ENCODE results near the gene RFTN1. TPM values are rescaled to one million over a fixed set of nuclear protein-coding genes. Genes with fewer than 3 reads are reported as not detected.

Gene RFTN1
- total and polyA plus RNA-seq, 4 donors, result 4.4 to 20.4 (median 11.9) TPM

DNA sequence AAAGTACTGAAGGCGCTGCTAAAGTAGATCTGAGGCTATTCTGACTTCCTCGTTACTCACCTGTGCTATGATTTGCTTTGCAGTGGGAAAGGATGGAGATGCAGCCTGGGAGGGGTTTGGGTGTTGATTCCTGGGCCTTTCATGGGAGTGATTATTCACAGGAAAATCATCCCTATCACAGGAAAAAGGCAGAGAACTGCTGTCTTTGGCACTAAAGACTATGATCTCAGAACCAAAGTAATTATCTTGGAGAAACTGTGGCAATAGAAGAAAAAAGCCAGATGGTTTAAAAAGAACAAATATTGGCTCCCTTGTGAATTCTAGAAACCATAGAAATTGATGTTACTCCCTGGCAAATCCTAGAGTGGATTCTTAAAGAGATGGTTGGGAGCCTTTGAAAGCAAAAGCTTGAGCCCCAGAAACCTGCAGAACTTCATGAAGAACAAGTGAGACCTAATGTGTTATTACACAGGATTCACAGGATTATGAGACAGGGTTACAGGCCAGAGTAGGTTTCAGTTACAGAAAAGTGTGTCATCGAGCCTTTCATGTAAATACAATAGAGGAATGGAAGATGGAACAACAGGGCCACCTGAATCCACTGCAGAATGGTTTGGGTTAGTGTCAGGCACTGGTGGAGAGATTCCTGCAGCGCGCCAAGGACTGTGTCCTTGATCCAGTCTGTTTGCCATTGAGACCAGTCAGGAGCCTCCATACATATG, 162.7 kb downstream of the RFTN1 start:
- WGBS, result 93% methylated on average over 5 of the region's 5 CpGs
- Histone ChIP-seq H3K9me3 (ENCODE audit: control insufficient read depth in 4 of 4, low read length in 3 of 4) (no peaks in the 10 kb centered on the region), H3K4me3 (ENCODE audit: low read depth in 1 of 3, low read length in 3 of 3) (no peak overlapping the region), H3K27ac (ENCODE audit: low read depth in 1 of 2, low read length in 2 of 2) (no peak overlapping the region), H3K27me3 (ENCODE audit: control insufficient read depth in 4 of 4, insufficient read depth in 4 of 4, low read length in 3 of 4) (no peaks in the 10 kb centered on the region), H3K4me1 (ENCODE audit: control insufficient read depth in 4 of 4, insufficient read depth in 4 of 4, low read length in 3 of 4) (no peaks in the 10 kb centered on the region), H3K9ac (ENCODE audit: low read depth in 1 of 2, low read length in 2 of 2) (no peak overlapping the region), H3K36me3 (ENCODE audit: control insufficient read depth in 4 of 4, insufficient read depth in 3 of 4, low read depth in 1 of 4, low read length in 3 of 4) (peaks cover 0 to 23% (median 13%) of the 10 kb centered on the region in 4 donors)
- DNase-seq (ENCODE audit: low spot score), result no peak
- TF ChIP-seq YY1 (IDR thresholded peaks at IDR 0.05) (no peak), HNF4A (conservative IDR thresholded peaks at IDR 0.05) (no peak), RXRA (IDR thresholded peaks at IDR 0.05) (no peak), FOXA2 (IDR thresholded peaks at IDR 0.05) (no peak), HNF4G (IDR thresholded peaks at IDR 0.05) (no peak), GABPA (IDR thresholded peaks at IDR 0.05 in 1 of 2, conservative IDR thresholded peaks at IDR 0.05 in 1 of 2) (no peak), JUND (IDR thresholded peaks at IDR 0.05) (no peak), TAF1 (conservative IDR thresholded peaks at IDR 0.05) (no peak), RAD21 (IDR thresholded peaks at IDR 0.05) (no peak), EGR1 (IDR thresholded peaks at IDR 0.05; ENCODE audit: low read depth in 2 of 2) (no peak), NR2F2 (IDR thresholded peaks at IDR 0.05) (no peak)
- TF ChIP-seq, protein P1, sequence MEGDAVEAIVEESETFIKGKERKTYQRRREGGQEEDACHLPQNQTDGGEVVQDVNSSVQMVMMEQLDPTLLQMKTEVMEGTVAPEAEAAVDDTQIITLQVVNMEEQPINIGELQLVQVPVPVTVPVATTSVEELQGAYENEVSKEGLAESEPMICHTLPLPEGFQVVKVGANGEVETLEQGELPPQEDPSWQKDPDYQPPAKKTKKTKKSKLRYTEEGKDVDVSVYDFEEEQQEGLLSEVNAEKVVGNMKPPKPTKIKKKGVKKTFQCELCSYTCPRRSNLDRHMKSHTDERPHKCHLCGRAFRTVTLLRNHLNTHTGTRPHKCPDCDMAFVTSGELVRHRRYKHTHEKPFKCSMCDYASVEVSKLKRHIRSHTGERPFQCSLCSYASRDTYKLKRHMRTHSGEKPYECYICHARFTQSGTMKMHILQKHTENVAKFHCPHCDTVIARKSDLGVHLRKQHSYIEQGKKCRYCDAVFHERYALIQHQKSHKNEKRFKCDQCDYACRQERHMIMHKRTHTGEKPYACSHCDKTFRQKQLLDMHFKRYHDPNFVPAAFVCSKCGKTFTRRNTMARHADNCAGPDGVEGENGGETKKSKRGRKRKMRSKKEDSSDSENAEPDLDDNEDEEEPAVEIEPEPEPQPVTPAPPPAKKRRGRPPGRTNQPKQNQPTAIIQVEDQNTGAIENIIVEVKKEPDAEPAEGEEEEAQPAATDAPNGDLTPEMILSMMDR (IDR thresholded peaks at IDR 0.05; ENCODE audit: low read depth, low read length, missing input control), result no peak
- TF ChIP-seq, protein P2, sequence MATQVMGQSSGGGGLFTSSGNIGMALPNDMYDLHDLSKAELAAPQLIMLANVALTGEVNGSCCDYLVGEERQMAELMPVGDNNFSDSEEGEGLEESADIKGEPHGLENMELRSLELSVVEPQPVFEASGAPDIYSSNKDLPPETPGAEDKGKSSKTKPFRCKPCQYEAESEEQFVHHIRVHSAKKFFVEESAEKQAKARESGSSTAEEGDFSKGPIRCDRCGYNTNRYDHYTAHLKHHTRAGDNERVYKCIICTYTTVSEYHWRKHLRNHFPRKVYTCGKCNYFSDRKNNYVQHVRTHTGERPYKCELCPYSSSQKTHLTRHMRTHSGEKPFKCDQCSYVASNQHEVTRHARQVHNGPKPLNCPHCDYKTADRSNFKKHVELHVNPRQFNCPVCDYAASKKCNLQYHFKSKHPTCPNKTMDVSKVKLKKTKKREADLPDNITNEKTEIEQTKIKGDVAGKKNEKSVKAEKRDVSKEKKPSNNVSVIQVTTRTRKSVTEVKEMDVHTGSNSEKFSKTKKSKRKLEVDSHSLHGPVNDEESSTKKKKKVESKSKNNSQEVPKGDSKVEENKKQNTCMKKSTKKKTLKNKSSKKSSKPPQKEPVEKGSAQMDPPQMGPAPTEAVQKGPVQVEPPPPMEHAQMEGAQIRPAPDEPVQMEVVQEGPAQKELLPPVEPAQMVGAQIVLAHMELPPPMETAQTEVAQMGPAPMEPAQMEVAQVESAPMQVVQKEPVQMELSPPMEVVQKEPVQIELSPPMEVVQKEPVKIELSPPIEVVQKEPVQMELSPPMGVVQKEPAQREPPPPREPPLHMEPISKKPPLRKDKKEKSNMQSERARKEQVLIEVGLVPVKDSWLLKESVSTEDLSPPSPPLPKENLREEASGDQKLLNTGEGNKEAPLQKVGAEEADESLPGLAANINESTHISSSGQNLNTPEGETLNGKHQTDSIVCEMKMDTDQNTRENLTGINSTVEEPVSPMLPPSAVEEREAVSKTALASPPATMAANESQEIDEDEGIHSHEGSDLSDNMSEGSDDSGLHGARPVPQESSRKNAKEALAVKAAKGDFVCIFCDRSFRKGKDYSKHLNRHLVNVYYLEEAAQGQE (IDR thresholded peaks at IDR 0.05), result no peak

DNA sequence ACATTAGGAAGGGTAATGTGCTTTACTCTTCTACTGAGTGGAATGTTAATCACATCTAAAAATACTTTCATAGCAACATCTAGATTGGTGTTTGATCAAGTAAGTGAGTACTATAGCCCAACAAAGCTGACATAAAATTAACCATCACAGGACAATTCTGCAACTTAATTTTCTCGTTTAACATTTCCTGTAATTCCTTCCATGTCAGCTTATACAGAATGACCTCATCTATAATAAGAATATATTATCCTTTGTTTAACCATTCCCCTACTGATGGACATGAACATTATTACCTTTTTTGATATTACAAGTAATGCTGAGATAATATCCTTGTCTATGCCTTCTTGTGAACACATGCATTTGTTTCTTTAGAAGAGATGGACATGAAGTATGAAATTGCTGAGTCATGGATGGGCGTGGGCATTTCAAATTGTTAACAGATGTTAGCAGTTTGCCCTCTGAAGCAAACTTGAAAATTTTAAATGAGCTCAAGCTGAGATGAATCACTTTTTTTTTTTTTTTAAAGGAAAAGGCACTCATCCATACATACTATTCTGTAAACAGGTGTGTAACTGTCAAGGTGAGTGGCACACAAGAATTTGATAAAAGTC, 163.4 kb downstream of the RFTN1 start:
- TF ChIP-seq HNF4G (IDR thresholded peaks at IDR 0.05) (no peak), GABPA (IDR thresholded peaks at IDR 0.05 in 1 of 2, conservative IDR thresholded peaks at IDR 0.05 in 1 of 2) (no peak), FOXA2 (IDR thresholded peaks at IDR 0.05) (no peak), YY1 (IDR thresholded peaks at IDR 0.05) (no peak), JUND (IDR thresholded peaks at IDR 0.05) (no peak), FOXA1 (IDR thresholded peaks at IDR 0.05) (no peak), NR2F2 (IDR thresholded peaks at IDR 0.05) (no peak), RXRA (IDR thresholded peaks at IDR 0.05) (no peak), TAF1 (conservative IDR thresholded peaks at IDR 0.05) (no peak)
- TF ChIP-seq, protein P3, sequence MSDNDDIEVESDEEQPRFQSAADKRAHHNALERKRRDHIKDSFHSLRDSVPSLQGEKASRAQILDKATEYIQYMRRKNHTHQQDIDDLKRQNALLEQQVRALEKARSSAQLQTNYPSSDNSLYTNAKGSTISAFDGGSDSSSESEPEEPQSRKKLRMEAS (IDR thresholded peaks at IDR 0.05), result no peak
- TF ChIP-seq, protein P4, sequence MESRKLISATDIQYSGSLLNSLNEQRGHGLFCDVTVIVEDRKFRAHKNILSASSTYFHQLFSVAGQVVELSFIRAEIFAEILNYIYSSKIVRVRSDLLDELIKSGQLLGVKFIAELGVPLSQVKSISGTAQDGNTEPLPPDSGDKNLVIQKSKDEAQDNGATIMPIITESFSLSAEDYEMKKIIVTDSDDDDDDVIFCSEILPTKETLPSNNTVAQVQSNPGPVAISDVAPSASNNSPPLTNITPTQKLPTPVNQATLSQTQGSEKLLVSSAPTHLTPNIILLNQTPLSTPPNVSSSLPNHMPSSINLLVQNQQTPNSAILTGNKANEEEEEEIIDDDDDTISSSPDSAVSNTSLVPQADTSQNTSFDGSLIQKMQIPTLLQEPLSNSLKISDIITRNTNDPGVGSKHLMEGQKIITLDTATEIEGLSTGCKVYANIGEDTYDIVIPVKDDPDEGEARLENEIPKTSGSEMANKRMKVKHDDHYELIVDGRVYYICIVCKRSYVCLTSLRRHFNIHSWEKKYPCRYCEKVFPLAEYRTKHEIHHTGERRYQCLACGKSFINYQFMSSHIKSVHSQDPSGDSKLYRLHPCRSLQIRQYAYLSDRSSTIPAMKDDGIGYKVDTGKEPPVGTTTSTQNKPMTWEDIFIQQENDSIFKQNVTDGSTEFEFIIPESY (IDR thresholded peaks at IDR 0.05), result no peak
- TF ChIP-seq, protein P2 (IDR thresholded peaks at IDR 0.05), result no peak
- Histone ChIP-seq H3K27ac (ENCODE audit: low read depth in 1 of 2, low read length in 2 of 2) (no peak overlapping the region), H3K36me3 (ENCODE audit: control insufficient read depth in 4 of 4, insufficient read depth in 3 of 4, low read depth in 1 of 4, low read length in 3 of 4) (peaks cover 0 to 25% (median 13%) of the 10 kb centered on the region in 4 donors), H3K4me3 (ENCODE audit: low read depth in 1 of 3, low read length in 3 of 3) (no peak overlapping the region), H3K27me3 (ENCODE audit: control insufficient read depth in 4 of 4, insufficient read depth in 4 of 4, low read length in 3 of 4) (no peaks in the 10 kb centered on the region), H3K4me1 (ENCODE audit: control insufficient read depth in 4 of 4, insufficient read depth in 4 of 4, low read length in 3 of 4) (no peaks in the 10 kb centered on the region), H3K9ac (ENCODE audit: low read depth in 1 of 2, low read length in 2 of 2) (no peak overlapping the region), H3K9me3 (ENCODE audit: control insufficient read depth in 4 of 4, low read length in 3 of 4) (no peaks in the 10 kb centered on the region)
- no peak for DNase-seq (ENCODE audit: low spot score)
- WGBS, result 65% methylated on average over 2 of the region's 2 CpGs

Measured in liver (tissue), 9 donors.